GM18508 (cell line): ENCODE results near the gene GPR101.
"Not testable (repeated sequence)": the region's sequence is repeated elsewhere in the genome, so short reads cannot be mapped to it uniquely, and the experiment has no call there.

ENCODE experiments used
- ATAC-seq: cut with Tn5 transposase; IDR thresholded peaks from one replicate; pipeline ENCODE4 v1.9.1; 2021; ENCODE audit warnings: moderate number of reproducible peaks; ENCODE audit not compliant: insufficient read depth, unreplicated experiment

The GPR101 gene

DNA sequence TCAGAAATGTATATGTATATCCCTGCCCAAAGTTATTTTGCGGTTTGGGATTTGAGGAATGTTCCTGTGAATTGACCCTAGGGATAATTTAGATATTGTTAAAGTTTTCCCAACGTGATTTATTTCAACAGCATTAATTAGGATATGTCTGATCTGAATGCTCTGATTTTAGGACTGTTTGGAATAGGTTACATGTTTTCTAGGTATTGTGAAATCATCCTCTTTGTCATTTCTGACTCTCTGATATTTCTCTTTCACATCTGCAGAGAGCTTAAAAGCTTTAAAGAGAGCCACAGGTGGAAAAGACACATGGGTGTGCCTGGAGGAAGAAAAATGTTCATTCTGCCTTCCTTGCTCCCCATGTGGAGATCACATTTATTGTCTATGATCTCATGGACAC is 5.1 kb downstream of the GPR101 start:
- ATAC-seq, result no peak

GRCh38 chrX:137025930-137026329 is 7.9 kb downstream of the GPR101 start:
- ATAC-seq, result no peak

DNA sequence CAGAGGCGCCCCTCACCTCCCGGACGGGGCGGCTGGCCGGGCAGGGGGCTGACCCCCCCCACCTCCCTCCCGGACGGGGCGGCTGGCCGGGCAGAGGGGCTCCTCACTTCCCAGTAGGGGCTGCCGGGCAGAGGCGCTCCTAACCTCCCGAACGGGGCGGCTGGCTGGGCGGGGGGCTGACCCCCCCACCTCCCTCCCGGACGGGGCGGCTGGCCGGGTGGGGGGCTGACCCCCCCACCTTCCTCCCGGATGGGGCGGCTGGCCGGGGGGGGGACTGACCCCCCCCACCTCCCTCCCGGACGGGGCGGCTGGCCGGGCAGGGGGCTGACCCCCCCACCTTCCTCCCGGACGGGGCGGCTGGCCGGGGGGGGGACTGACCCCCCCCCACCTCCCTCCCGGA is 33.6 kb downstream of the GPR101 start:
- ATAC-seq, result not testable (repeated sequence)

- ATAC-seq, result no peak
Observed at GRCh38 chrX:136999024-136999423, 34.8 kb downstream of the GPR101 start.
